Measurements from ENCODE around the gene MS4A4A.
"Not testable (repeated sequence)": the region's sequence is repeated elsewhere in the genome, so short reads cannot be mapped to it uniquely, and the experiment has no call there.

Gene MS4A4A

GRCh38 chr11:60280412-60280811 lies at the start of gene MS4A4A:
TSS of gene MS4A4A (plus strand) at chr11:60280666. CDS start at chr11:60280676, 10 bp downstream.
- DNase-seq, result peak; percentile 18

GRCh38 chr11:60230681-60231080 lies 49.8 kb upstream of the MS4A4A start:
- no peak for DNase-seq

- DNase-seq, result no peak
Observed at GRCh38 chr11:60235321-60235720, 45.1 kb upstream of the MS4A4A start.

- DNase-seq, result no peak
Observed at GRCh38 chr11:60240662-60241061, 39.8 kb upstream of the MS4A4A start.

- no peak for DNase-seq
Observed at GRCh38 chr11:60241786-60242185, 38.7 kb upstream of the MS4A4A start.

- no peak for DNase-seq
Observed at GRCh38 chr11:60242740-60243239, 37.7 kb upstream of the MS4A4A start, which contains the start of gene MS4A4E. TSS of gene MS4A4E (minus strand) at chr11:60243137. CDS start at chr11:60230055, 13,082 bp downstream.

GRCh38 chr11:60251485-60252212 lies 28.8 kb upstream of the MS4A4A start:
- peak; percentile 2 for DNase-seq

- DNase-seq, result no peak
Observed at GRCh38 chr11:60252213-60253108, 28.0 kb upstream of the MS4A4A start.

- no peak for DNase-seq
Observed at GRCh38 chr11:60257956-60258722, 22.3 kb upstream of the MS4A4A start.

- no peak for DNase-seq
Observed at GRCh38 chr11:60261014-60261413, 19.5 kb upstream of the MS4A4A start.

- no peak for DNase-seq
Observed at GRCh38 chr11:60263402-60263801, 17.1 kb upstream of the MS4A4A start.

GRCh38 chr11:60264644-60265043 lies 15.8 kb upstream of the MS4A4A start:
- no peak for DNase-seq

- peak; percentile 33 for DNase-seq
Observed at GRCh38 chr11:60265373-60266214, 14.9 kb upstream of the MS4A4A start.

- no peak for DNase-seq
Observed at GRCh38 chr11:60274416-60274815, 6.0 kb upstream of the MS4A4A start.

GRCh38 chr11:60281485-60281884 lies 1.0 kb downstream of the MS4A4A start:
- DNase-seq, result no peak

GRCh38 chr11:60282286-60282685 lies 1.8 kb downstream of the MS4A4A start:
- no peak for DNase-seq

GRCh38 chr11:60285411-60286126 lies 5.1 kb downstream of the MS4A4A start:
- DNase-seq, result not testable (repeated sequence)

- no peak for DNase-seq
Observed at GRCh38 chr11:60288531-60288930, 8.1 kb downstream of the MS4A4A start.

- DNase-seq, result no peak
Observed at GRCh38 chr11:60292145-60292544, 11.7 kb downstream of the MS4A4A start.

GRCh38 chr11:60301178-60301577 lies 20.7 kb downstream of the MS4A4A start:
- no peak for DNase-seq

- DNase-seq, result not testable (repeated sequence)
Observed at GRCh38 chr11:60301884-60302283, 21.4 kb downstream of the MS4A4A start.

Data from midbrain (tissue), 1 donor.